Caki2 (cell line): Measurements from ENCODE around the gene GEMIN2. TPM values are rescaled to one million over a fixed set of nuclear protein-coding genes. Genes with fewer than 3 reads are reported as not detected.
A peak's percentile ranks its signal among the peaks of the same experiment; 100 is the strongest.
"Not testable (repeated sequence)": the region's sequence is repeated elsewhere in the genome, so short reads cannot be mapped to it uniquely, and the experiment has no call there.

ENCODE experiments used
- DNase-seq: peaks from one replicate; pipeline ENCODE4 v3.0.0-alpha.2; 2015; ENCODE audit warnings: low read depth
- in situ Hi-C: cut with HindIII; loops from 2 replicates; pipeline ENCODE4 v1.10.0; 2016; ENCODE audit warnings: low sequenced_read_pairs, low pct_unique_long_range_greater_than_20kb, mixed read lengths
- total RNA-seq: library from RNA; depleted of rRNA; stranded (reverse); fragments of >200 nt; shearing (Covaris generic); gene quantifications from 2 replicates; pipeline ENCODE4 v1.2.3, GENCODE V29; 2014; ENCODE audit warnings: low replicate concordance

GEMIN2 gene
- total RNA-seq, 1 experiment from 2014 or later = 88.7 TPM

DNA sequence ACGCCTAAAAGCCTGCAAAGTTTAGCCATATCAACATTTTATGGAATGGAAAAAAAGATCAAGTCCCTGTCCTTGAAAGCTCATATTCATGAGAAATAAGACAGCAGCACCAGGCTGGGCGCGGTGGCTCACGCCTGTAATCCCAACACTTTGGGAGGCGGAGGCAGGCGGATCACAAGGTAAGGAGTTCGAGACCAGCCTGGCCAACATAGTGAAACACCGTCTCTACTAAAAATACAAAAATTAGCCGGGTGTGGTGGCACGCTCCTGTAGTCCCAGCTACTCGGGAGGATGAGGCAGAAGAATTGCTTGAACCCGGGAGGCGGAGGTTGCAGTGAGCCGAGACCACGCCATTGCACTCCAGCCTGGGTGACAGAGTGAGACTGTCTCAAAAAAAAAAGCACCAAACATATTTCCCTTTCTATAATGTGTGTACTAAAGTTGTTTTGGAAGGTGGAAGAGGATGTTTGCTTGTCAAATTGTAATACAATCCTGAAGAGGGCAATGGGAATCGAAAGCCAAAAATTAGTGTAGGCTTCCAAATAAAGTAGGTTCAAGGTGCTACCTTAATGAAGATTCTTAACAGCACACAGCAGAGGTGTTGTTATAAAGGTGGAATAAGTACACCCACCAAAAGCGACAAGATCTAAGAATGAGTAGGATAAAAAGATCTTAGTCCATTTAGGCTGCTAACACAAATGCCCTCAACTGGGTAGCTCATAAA is 9.9 kb upstream of the GEMIN2 start:
- in situ Hi-C loops, DNase-seq: not testable (repeated sequence)

DNA sequence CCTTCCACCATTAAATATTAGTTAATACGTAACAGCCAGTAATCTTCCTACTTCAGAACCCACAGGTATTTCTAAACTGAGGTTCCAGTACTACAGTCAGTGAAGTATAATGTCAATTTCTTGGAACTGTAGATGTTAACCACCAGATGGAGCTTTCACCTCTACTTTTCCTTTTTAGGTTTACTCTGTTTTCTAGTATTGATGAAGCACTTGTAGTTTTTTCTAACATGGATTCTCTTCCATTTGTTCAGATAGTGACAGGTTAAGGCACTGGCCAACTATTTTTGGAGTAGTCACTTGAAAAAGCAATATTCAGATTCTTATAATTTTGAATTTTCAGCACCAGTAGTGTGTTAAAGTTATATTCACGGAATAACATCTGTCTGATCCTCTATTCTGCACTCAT is 6.5 kb upstream of the GEMIN2 start:
- DNase-seq = peak; percentile 40
- in situ Hi-C loops = no loop called here

DNA sequence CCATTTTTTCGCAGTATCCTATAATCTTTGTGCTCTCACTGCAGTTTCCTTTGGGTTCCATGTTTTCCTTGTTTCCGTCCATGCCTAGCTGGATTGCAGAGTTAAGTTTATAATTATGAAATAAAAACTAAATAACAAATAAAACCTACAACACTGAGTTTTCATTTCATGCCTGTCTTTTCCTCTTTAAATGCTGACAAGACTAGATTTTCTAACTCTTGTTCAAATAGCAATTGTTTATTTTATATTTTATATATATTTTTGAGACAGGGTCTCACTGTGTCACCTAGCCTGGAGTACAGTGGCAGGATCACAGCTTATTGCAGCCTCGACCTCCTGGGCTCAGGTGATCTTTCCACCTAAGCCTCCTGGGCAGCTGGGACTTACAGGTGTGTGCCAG is 5.3 kb upstream of the GEMIN2 start:
- no peak for DNase-seq
- in situ Hi-C loops = no loop called here

DNA sequence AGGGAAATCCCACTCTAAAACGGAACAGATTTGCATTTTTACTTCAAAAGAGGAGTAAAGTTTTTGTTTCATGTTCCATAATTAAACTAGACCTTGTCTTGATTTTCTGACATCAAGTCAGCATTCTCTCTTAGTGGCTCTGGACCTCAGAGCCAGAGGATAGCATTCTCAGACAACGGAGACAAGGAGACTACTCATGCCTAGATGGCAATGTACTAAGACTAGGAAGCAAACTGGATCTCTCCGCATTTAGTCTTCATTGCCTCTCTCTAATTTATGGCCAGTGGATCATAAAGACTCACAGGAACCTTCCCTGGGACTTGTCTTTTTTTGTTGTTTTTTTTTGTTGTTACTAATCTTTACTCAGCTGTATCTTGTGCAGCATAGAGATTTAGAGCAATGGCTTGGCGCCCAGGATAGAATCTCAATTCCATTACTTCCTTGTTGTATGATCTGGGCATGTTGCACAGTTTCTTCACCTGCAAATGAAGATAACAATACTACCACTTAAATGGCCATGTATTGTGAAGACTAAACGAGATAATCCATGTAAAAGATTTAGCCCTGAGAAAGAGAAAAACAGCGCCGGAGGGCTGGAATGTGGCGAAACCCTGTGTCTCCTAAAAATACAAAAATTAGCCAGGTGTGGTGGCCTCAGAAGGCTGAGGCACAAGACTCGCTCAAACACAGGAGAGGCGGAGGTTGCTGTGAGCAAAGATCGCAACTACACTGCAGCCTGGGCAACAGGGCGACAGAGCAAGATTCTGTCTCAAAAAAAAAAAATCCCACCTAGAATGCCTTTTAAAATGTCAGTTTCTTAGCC is 4.0 kb upstream of the GEMIN2 start:
- no peak for DNase-seq
- in situ Hi-C loops = no loop called here

DNA sequence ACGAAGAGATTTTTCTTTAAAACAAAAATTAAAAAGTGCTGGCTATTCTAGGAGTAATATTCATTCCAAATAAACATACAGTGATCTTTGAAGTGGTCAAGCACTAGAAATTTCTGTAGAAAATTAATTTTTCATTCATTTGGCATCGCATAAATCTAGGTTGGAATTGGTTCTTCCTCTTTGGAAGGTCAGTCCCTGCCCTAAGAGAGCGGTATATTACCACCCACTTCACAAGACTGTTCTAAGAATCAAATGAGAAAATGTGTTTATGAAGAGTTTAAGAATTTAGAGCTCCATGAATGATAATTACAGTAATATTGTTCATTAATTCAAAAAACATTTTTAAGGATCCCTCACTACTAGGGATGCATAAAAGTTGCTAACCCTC is 444 bp upstream of the GEMIN2 start:
- DNase-seq = no peak

DNA sequence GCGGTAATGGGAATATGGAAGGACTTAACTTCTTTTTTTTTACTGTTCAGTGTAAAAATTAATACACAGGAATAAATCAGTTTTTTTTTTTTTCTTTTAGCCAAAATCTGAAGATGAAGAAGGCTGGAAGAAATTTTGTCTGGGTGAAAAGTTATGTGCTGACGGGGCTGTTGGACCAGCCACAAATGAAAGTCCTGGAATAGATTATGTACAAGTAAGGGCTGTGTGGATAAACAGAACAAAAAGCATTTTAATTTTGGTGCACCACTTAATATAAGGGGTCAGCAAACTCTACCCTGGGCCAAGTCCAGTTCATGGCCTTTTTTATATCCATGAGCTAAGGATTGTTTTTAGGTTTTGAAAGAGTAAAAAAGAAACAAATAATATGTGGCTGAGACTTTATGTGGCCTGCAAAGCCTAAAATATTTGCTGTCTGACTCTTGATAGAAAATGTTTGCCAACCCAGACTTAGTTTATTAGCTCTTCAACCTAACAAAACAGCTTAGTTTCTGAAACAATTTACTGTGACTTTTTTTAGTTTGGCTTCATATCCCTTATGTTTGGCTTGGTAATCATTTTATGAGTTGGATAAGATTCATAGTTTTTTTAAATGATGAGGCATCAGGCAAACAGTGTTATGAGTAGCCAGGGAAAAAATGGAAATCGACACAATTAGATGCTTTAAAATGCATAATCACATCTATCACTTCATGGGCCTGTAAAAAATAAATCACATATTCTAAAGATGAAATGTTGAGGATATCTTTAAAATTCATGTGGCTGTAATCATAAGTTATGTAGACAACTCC is 8.4 kb downstream of the GEMIN2 start:
- in situ Hi-C loops = no loop called here
- DNase-seq = no peak

More for the DNA sequence above, 444 bp upstream of the GEMIN2 start:
- in situ Hi-C loops = no loop called here

DNA sequence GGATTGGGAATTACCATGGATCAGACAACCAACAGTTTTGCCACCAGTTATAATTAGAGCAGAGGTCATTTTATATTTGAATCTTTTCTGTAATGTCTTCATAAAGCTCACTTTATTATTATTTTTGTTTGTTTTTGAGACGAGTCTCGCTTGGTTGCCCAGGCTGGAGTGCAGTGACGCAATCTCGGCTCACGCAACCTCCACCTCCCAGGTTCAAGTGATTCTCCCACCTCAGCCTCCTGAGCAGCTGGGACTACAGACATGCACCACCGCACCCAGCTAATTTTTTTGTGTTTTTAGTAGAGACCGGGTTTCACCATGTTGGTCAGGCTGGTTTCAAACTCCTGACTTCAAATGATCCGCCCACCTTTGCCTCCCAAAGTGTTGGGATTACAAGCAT is 23.7 kb downstream of the GEMIN2 start:
- in situ Hi-C loops, DNase-seq: not testable (repeated sequence)

DNA sequence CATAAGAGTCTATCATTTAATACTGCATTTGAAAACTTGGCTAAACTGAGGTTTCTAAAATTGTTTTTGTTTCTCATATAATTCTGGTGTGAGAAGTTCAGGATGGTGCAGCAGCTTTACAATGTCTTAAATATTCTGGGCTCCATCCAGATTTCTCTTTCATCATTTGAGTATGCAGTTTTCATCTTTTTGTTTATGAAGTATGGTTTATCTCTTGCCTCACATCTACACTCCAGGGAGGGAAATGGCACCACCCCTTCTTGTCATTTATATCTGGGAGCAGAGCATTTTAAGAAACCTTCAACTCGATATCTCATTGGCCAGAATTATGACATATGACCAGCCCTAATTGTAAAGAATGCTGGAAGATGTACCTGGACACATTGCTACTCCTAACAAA is 24.3 kb downstream of the GEMIN2 start:
- in situ Hi-C loops = no loop called here
- DNase-seq = no peak

DNA sequence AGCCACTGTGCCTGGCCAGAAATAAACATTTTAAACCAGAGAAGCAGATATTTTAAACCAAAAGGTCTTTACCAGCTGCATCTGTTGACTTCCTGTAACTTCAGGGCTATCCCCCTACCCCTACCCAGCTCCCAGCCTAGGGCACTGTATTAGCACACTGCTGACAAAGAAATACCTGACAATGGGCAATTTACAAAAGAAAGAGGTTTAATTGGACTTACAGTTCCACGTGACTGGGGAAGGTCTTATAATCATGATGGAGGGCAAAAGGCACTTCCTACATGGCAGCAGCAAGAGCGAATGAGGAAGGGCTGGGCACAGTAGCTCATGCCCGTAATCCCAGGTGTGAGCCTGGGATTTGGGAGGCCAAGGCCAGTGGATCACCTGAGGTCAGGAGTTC is 26.0 kb downstream of the GEMIN2 start:
- DNase-seq = no peak
- in situ Hi-C loops = no loop called here

DNA sequence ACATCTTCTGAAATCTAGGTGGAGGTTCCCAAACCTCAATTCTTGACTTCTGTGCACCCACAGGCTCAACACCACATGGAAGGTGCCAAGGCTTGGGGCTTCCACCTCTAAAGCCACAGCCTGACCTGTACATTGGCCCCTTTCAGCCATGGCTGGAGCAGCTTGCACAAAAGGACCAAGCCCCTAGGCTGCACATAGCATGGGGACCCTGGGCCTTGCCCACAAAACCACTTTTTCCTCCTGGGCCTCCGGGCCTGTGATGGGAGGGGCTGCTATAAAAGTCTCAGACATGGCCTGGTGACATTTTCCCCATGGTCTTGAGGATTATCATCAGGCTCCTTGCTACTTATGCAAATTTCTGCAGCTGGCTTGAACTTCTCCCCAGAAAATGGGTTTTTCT is 27.5 kb downstream of the GEMIN2 start:
- DNase-seq, in situ Hi-C loops: not testable (repeated sequence)

DNA sequence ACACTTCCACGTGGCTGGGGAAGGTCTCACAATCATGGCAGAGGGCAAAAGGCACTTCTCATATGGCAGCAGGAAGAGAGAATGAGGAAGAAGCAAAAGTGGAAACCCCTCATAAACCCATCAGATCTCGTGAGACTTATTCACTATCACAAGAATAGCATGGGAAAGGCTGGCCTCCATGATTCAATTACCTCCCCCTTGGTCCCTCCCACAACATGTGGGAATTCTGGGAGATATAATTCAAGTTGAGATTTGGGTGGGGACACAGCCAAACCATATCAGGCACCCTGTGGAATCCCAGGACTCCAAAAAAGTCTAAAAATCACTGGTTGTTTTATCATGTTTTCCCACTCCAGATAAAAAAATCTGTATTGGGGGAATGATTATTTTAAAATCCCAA is 29.1 kb downstream of the GEMIN2 start:
- DNase-seq, in situ Hi-C loops: not testable (repeated sequence)

DNA sequence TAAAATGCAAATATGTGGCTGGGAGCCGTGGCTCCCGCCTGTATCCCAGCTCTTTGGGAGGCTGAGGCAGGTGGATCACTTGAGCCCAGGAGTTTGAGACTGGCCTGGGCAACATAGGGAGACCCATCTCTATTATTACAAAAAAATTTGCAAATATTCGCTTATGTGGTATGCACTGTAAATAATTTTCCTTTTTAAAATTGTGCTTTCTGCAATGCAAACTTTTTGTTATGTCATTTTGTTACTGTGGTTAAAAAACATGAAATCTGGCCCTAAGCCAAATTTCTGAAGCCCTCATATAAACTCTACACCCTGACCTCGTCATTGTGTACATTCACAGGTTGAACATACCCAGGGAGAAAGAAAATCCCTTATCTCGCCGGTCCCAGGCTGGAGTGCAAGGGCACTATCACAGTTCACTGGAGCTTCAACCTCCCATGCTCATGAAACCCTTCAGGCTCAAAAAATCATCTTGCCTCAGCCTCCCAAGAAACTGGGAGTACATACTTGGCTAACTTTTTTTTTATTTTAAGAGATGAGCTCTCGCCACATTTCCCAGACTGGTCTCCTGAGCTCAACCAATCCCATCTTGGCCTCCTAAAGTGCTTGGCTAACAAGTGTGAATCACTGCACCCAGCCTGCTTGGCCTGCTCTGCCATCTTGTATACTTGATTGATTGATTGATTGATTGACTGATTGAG is 31.3 kb downstream of the GEMIN2 start:
- peak; percentile 30 for DNase-seq
- in situ Hi-C loops = no loop called here

DNA sequence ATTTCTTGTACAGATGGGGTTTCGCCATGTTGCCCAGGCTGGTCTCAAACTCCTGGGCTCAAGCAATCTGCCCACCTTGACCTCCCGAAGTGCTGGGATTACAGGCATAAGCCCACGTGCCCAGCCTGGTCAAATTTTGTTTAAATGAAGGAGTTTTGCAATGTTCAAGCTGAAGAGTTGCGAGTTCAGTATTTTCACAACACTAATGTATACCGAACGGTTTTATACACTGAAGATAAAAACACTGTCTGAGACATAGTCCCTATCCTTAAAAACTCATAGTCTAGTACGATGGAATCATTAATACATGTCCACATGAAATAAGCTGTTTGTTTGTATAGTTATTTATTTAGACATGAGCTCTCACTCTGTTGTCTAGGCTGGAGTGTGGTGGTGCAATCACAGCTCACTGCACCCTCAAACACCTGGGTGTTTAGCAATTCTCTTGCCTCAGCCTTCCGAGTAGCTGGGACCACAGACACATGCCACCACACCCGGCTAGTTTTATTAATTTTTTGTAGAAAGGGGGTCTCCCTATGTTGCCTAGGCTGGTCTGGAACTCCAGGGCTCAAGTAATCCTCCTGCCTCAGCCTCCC is 40.6 kb downstream of the GEMIN2 start:
- in situ Hi-C loops = no loop called here
- no peak for DNase-seq

DNA sequence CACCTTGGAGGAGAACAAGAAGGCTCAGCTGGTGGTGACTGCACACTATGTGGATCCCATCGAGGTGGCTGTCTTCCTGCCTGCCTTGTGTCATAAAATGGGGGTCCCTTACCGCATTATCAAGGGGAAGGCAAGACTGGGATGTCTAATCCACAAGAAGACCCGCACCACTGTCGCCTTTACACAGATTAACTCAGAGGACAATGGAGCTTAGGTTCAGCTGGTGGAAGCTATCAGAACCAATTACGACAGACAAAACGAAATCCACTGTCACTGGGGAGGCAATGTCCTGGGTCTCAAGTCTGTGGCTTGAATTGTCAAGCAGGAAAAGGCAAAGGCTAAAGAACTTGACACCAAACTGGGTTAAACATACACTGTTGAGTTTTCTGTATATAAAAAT is 43.4 kb downstream of the GEMIN2 start:
- in situ Hi-C loops = no loop called here
- no peak for DNase-seq

DNA sequence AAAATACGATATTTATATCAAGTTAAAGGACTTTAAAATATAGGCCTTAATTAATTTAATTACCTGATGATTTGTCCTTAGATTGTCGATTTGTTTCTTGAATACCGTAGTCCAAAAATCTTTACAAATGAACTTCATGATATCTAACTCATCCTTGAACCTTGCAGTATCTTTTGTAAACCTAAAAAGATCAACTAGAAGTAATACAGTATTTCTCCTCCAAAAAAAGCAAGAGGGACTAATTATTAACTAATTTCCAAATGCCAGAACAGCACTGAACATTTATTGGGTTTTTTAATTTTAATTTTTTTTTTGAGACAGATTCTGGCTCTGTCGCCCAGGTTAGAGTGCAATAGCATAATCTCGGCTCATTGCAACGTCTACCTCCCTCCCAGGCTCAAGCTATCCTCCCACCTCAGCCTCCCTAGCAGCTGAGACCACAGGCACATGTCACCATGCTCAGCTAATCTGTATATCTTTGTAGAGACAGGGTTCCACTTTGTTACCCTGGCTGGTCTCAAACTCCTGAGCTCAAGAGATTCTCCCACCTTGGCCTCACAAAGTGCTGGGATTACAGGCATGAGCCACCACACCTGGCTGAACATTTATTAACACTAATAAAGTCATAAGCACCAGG is 44.2 kb downstream of the GEMIN2 start:
- in situ Hi-C loops = no loop called here
- DNase-seq = no peak

DNA sequence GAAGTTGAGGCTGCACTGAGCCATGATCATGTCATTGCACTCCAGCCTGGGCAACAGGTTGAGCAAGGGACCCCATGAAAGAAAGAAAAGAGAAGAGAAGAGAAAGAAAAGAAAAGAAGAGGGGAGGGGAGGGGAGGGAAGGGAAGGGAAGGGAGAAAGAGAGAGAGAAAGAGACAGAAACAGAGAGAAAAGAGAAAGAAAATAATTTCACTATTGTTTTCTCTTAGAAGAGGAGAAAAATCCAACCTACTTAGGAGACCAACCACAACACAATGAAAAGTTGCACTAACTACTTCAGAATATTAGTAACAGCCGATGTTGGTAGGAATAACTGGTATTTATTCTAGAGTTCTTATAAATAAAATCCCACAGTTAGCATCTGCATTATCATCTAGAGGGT is 46.4 kb downstream of the GEMIN2 start:
- in situ Hi-C loops = no loop called here
- no peak for DNase-seq

DNA sequence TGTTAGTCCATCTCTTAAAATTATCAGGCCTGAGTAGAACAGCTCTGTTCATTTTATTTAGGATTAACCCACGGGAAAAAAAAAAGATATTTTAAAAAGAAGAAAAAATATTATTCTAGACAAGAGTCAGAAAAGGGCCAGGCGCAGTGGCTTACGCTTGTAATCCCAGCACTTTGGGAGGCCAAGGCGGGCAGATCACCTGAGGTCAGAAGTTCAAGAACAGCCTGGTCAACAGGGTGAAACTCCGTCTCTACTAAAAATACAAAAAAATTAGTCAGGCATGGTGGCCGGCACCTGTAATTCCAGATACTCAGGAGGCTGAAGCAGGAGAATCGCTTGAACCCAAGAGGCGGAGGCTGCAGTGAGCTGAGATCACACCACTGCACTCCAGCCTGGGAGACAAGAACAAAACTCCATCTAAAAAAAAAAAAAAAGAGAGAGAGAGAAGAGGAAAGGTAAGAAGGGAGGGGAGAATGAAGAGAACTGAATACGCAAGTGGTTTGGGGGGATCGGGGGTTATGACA is 53.7 kb downstream of the GEMIN2 start:
- in situ Hi-C loops, DNase-seq: not testable (repeated sequence)
